Measurements from ENCODE around the gene C10orf143.

Gene C10orf143

DNA sequence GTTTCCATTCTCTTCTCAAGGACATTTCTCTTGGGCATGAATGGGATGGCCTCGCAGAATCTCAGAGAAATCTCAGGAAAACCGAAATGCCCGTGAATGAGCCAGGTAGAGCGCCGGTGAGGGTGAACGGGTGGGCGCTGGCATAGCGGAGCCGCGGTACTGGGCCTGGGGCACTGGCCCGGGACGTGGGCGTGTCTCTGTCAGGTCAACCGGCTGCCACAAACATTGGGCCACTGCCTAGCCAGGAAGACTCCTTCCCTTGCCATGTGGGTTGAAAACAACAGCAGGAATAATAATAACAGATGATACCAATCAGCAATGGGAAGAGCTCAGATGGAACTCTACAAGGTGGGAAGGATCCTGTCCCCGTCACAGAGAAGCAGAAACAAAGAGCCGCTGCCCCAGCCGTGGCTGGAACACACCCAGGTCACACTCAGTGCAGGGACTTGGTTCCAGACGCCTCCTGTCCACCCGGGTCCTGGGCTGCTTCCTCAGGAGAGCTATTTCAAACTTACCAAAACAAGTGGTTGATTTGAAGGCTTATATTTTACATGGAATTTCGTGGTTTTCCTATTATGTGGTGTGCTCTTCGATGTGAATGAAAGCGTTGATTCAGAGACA, 95.4 kb downstream of the C10orf143 start:
- Histone ChIP-seq H3K27ac (ENCODE audit: poor library complexity, severe bottlenecking) (no peak overlapping the region), H3K4me3 (ENCODE audit: severe bottlenecking) (no peak overlapping the region), H3K9me3 (ENCODE audit: severe bottlenecking) (no peaks in the 10 kb centered on the region), H3K4me1 (ENCODE audit: insufficient read depth, poor library complexity, severe bottlenecking) (no peaks in the 10 kb centered on the region), H3K36me3 (ENCODE audit: low read depth) (no peaks in the 10 kb centered on the region), H3K27me3 (ENCODE audit: insufficient read depth, poor library complexity, severe bottlenecking) (no peaks in the 10 kb centered on the region)
- TF ChIP-seq, protein P1, sequence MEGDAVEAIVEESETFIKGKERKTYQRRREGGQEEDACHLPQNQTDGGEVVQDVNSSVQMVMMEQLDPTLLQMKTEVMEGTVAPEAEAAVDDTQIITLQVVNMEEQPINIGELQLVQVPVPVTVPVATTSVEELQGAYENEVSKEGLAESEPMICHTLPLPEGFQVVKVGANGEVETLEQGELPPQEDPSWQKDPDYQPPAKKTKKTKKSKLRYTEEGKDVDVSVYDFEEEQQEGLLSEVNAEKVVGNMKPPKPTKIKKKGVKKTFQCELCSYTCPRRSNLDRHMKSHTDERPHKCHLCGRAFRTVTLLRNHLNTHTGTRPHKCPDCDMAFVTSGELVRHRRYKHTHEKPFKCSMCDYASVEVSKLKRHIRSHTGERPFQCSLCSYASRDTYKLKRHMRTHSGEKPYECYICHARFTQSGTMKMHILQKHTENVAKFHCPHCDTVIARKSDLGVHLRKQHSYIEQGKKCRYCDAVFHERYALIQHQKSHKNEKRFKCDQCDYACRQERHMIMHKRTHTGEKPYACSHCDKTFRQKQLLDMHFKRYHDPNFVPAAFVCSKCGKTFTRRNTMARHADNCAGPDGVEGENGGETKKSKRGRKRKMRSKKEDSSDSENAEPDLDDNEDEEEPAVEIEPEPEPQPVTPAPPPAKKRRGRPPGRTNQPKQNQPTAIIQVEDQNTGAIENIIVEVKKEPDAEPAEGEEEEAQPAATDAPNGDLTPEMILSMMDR (IDR thresholded peaks at IDR 0.05; ENCODE audit: poor library complexity, severe bottlenecking): no peak
- DNase-seq (ENCODE audit: low spot score): no peak
- no peak for ATAC-seq (ENCODE audit: low read depth)

DNA sequence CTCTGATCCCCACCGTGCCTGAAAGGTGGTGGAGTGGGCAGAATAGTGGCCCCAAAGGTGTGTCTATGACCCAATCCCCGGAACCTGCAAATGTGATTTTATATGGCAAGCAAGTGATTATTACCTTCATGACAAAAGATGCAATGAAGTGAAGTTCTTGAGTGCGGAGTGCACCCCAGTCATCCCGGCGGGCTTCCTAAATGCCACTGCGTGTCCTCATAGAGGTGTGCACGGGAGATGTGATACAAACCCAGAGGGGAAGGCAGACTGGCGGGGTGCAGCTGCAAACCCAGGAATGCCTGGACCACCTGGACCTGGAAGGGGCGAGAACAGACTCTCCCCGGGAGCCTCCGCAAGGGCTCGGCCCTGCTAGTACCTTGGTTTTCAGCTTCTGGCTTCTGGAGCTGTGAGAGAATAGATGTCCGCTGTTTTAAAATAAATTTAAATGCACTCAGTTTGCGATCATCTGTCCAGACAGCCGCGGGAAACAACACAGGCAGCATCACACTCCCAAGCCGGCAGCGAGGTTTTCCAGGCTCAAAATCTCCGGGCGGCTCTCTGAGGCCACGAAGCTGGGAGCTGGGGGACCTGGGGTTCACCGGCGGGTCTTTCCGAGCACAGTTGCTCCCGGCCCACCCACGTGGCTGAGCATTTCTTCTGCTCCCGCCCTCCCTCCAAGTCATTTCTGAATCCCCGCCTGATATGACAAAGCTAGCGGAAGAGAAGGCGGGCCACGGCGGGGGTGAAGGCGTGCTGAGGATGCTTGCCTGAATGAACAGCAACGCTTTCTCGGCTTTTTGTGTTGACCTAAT, 96.2 kb downstream of the C10orf143 start:
- ATAC-seq (ENCODE audit: low read depth) (no peak), DNase-seq (ENCODE audit: low spot score) (no peak)
- Histone ChIP-seq H3K9me3 (ENCODE audit: severe bottlenecking) (no peaks in the 10 kb centered on the region), H3K27ac (ENCODE audit: poor library complexity, severe bottlenecking) (no peak overlapping the region), H3K27me3 (ENCODE audit: insufficient read depth, poor library complexity, severe bottlenecking) (no peaks in the 10 kb centered on the region), H3K4me1 (ENCODE audit: insufficient read depth, poor library complexity, severe bottlenecking) (no peaks in the 10 kb centered on the region), H3K36me3 (ENCODE audit: low read depth) (no peaks in the 10 kb centered on the region), H3K4me3 (ENCODE audit: severe bottlenecking) (no peak overlapping the region)
- TF ChIP-seq, protein P1 (IDR thresholded peaks at IDR 0.05; ENCODE audit: poor library complexity, severe bottlenecking): no peak
